Type B pancreatic cell (in vitro differentiated cells): ENCODE results near the gene ZNF516. TPM values are rescaled to one million over a fixed set of nuclear protein-coding genes. Genes with fewer than 3 reads are reported as not detected.
A peak's percentile ranks its signal among the peaks of the same experiment; 100 is the strongest.

Experiments used
- DNase-seq: peaks from one replicate; pipeline ENCODE4 v3.0.0; 2021; ENCODE audit warnings: mixed read lengths; ENCODE audit not compliant: unreplicated experiment; ENCODE audit errors: extremely low spot score
- H3K27ac Mint-ChIP-seq: 2 replicates; pipeline ENCODE4 v1.8.0; 2021; ENCODE audit warnings: mild to moderate bottlenecking, mixed read lengths
- H3K27me3 Mint-ChIP-seq: 2 replicates; pipeline ENCODE4 v1.8.0; 2021; ENCODE audit warnings: mixed read lengths
- H3K36me3 Mint-ChIP-seq: 2 replicates; pipeline ENCODE4 v1.8.0; 2021; ENCODE audit warnings: mixed read lengths
- H3K4me1 Mint-ChIP-seq: one replicate; pipeline ENCODE4 v1.8.0; 2021; ENCODE audit warnings: mixed read lengths; ENCODE audit not compliant: unreplicated experiment
- H3K4me3 Mint-ChIP-seq: 2 replicates; pipeline ENCODE4 v1.8.0; 2021; ENCODE audit warnings: mild to moderate bottlenecking, mixed read lengths
- H3K9me3 Mint-ChIP-seq: 2 replicates; pipeline ENCODE4 v1.8.0; 2021; ENCODE audit warnings: mixed read lengths
- CTCF ChIP-seq: fragments of 200-600 bp; sonication (generic); conservative IDR thresholded peaks from 2 replicates; pipeline ENCODE4 v1.5.0; 2021; ENCODE audit warnings: antibody characterized with exemption, mild to moderate bottlenecking
- total RNA-seq: library from RNA; stranded (reverse); gene quantifications from 2 replicates; pipeline ENCODE4 v1.2.1, GENCODE V29; 2021; ENCODE audit warnings: low replicate concordance

Gene ZNF516
- total RNA-seq, 1 donor from 2014 or later = 71.2 TPM

DNA sequence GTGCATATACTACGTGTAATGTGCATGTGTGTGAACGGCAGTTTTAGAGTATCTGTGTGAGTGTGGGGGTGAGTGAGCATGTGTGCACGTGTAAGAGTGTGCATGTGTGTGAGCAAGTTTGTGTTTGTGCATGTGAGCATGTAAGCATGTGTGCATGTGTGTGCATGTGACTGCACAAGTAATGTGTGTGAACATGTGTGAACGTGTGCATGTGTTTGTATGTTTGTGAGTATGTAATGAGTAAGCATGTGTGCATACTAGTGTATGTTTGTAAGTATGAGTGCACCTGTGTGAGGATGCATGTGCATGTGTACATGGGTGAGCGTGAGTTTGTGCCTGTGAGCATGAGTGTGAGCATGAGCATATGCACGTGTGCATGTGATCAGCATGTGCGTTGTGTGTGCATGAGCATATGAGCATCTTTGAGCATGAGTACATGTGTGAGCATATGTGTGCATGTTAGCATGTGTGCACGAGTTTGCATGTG, 90.7 kb downstream of the ZNF516 start:
- no peak for DNase-seq
- peaks cover 29% of the 10 kb centered on the region for H3K4me1 Mint-ChIP-seq
- H3K9me3 Mint-ChIP-seq = no peaks in the 10 kb centered on the region
- no peak overlapping the region for H3K27ac Mint-ChIP-seq
- peaks cover 19% of the 10 kb centered on the region for H3K36me3 Mint-ChIP-seq
- no peaks in the 10 kb centered on the region for H3K27me3 Mint-ChIP-seq
- H3K4me3 Mint-ChIP-seq = no peak overlapping the region
- TF ChIP-seq CTCF = no peak

DNA sequence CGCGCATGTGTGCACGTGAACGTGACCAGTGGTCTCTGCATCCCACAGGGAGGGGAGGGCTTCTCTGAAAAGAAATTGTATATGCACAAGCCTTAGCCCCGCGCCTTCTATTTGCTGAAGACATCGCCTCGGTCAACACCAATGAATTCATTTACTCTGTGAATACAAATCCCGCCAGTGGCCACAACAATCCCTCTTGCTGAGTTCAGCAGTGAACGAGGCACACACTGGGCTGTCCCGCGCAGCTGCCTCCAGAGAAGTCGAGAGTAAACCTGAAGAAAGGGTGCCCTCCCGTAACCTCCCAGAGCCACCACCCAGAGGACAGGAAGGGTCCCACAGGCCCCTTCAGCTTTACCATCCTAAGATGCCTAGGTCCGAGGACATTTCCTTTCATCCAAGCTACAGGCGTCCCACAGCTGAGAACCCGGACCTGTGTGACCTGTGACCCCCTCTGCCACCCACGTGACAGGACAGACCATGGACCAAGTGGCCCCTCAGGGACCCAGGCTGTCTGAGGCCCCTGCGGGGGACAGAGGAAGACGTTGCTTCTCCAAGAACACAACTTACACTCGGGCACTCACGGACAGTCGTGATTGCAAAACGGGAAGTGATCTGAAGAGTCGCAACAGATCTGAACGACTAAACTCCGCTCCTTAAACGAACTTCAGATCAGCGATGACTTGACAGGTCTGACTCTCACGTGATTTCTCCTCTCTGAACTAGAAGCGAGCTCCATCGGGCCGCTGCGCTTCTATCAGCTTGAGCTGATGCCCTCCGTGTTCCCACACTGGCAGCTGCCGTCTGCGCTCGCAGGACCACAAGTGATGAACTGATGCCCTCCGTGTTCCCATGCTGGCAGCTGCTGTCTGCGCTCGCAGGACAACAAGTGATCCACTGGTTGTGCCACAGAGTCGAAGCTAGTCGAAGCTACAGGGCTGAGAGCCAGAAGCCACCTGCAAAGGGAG, 92.7 kb downstream of the ZNF516 start:
- DNase-seq = no peak

DNA sequence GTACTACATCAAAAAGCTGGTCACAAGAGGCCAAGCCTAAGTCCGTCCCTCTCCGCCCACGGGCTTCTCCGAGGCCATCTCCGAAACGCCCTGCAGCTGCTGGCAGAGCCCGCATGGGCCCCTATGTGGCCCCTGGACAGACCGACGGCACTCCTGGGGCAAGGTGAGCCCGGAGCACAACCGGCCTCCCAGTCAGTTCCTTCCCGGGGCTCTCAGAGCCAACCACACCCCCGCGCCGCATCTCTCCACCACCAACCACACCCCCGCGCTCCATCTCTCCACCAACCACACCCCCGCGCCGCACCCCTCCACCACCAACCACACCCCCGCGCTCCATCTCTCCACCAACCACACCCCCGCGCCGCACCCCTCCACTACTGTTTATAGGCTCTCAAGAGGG, 93.5 kb downstream of the ZNF516 start:
- H3K9me3 Mint-ChIP-seq = no peaks in the 10 kb centered on the region
- H3K27me3 Mint-ChIP-seq = no peaks in the 10 kb centered on the region
- no peak for TF ChIP-seq CTCF
- DNase-seq = no peak
- no peak overlapping the region for H3K4me3 Mint-ChIP-seq
- peaks cover 40% of the 10 kb centered on the region for H3K4me1 Mint-ChIP-seq
- H3K27ac Mint-ChIP-seq = no peak overlapping the region
- H3K36me3 Mint-ChIP-seq = peaks cover 11% of the 10 kb centered on the region

More for the DNA sequence above, 92.7 kb downstream of the ZNF516 start:
- H3K9me3 Mint-ChIP-seq = no peaks in the 10 kb centered on the region
- H3K27me3 Mint-ChIP-seq = no peaks in the 10 kb centered on the region
- no peak for TF ChIP-seq CTCF
- H3K4me3 Mint-ChIP-seq = no peak overlapping the region
- peaks cover 41% of the 10 kb centered on the region for H3K4me1 Mint-ChIP-seq
- H3K27ac Mint-ChIP-seq = no peak overlapping the region
- peaks cover 11% of the 10 kb centered on the region for H3K36me3 Mint-ChIP-seq

- no peak for DNase-seq
- H3K4me1 Mint-ChIP-seq = peaks cover 45% of the 10 kb centered on the region
- peaks cover 12% of the 10 kb centered on the region for H3K36me3 Mint-ChIP-seq
- TF ChIP-seq CTCF = no peak
- H3K4me3 Mint-ChIP-seq = no peak overlapping the region
- H3K27ac Mint-ChIP-seq = no peak overlapping the region
- H3K27me3 Mint-ChIP-seq = no peaks in the 10 kb centered on the region
- no peaks in the 10 kb centered on the region for H3K9me3 Mint-ChIP-seq
Measured at GRCh38 chr18:76399613-76400391, 95.2 kb downstream of the ZNF516 start.

DNA sequence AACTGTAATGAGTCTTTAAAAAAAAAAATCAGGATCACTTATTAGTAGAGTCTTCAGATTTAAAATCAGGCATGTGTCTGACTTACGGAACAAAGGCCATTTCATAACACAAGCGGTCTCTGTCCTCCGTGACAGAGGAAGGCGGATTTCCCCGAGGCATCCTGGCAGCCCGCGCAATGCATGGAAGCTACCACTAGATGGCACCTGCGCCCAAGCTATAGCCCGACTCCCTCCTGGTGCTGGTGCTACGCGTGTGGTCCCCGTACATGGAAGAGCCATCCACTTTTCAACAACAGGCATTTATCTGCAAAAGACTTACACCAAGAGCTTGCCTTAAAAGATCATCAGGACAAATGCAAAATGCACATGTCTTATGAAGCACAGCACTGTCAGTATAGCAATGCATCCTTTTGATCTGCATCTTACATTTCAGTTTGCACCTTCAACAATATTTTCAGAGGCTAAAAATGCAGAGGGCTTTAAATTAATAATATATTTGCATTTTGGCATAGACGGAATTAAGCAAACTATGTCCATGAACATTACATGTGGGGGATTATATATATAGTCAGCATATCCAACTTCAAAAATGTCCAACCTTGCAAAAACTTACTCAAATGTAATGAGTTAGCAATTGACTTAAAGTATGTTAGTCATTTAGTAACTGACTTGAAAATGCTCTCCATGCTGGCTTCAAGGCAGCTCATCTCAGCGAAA, 96.0 kb downstream of the ZNF516 start:
- Mint-ChIP-seq H3K4me3 (no peak overlapping the region), H3K4me1 (peaks cover 47% of the 10 kb centered on the region), H3K36me3 (peaks cover 12% of the 10 kb centered on the region), H3K27ac (peak overlapping the region; percentile 37), H3K9me3 (no peaks in the 10 kb centered on the region), H3K27me3 (no peaks in the 10 kb centered on the region)
- peak; percentile 97 for TF ChIP-seq CTCF
- peak; percentile 84 for DNase-seq
